GM18858 (cell line): ENCODE measurements around the gene DEFB132.
"Not testable (repeated sequence)": the region's sequence is repeated elsewhere in the genome, so short reads cannot be mapped to it uniquely, and the experiment has no call there.

Source experiments
- ATAC-seq: cut with Tn5 transposase; IDR thresholded peaks from one replicate; pipeline ENCODE4 v1.9.1; 2021; ENCODE audit not compliant: unreplicated experiment

The DEFB132 gene

DNA sequence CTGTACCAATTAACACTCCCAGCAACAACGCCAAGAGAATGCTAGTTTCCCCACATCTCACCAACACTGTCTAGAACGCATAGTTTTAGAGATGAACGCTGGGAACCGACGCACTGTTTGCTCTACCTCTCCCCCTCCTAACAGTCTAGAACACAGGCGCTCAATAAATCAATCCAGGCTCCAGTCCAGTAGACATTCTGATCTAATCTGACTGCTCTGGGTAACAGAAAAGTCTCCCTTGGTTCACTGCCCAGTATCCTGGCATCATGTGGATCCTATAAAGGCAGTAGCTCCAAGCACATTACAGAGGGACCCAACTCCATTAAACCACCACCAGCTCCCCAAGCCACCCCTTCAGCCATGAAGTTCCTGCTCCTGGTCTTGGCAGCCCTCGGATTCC lies at the start of gene DEFB132:
TSS of gene DEFB132 (plus strand) at position 306 of the 400 bp plus-strand sequence. CDS start at position 361, 55 bp downstream.
- ATAC-seq, result no peak

- ATAC-seq, result no peak
These were observed 48.5 kb upstream of the DEFB132 start for GRCh38 chr20:208942-209566.

DNA sequence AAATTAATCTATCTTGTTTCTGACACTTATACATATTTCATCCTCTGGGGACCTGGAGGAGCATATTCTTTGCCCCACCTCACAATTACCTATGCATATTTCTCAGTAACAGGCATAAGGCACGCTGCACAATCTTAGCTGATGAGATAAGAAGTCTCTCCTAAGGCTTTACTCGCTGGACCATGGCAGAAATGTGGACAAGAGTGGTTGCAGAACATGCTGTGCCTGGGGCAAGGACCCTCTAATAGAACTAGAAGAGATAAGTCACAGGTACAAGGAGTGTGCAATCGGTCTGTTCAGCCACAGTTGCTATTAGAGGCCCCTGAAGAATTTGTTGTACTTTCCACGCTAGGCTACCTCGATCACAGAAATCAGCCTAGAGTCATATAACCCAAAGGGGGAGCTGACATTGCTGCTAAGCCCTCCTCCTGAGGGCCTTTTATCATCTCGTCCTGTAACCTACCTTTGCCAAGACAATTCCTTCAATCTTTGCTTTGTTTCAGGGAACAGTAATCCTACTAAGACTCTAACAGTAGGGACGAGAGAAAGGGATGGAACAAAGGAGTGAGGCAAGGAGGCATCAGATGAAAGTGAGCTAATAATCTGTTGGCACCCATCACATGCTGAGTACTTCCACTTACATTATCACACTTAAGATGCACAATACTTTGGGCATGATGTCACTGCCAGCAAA lies 46.6 kb upstream of the DEFB132 start:
- no peak for ATAC-seq

GRCh38 chr20:214383-214782 lies 43.1 kb upstream of the DEFB132 start:
- no peak for ATAC-seq

GRCh38 chr20:215796-216195 lies 41.7 kb upstream of the DEFB132 start:
- ATAC-seq, result no peak

GRCh38 chr20:217266-217665 lies 40.3 kb upstream of the DEFB132 start:
- ATAC-seq, result no peak

DNA sequence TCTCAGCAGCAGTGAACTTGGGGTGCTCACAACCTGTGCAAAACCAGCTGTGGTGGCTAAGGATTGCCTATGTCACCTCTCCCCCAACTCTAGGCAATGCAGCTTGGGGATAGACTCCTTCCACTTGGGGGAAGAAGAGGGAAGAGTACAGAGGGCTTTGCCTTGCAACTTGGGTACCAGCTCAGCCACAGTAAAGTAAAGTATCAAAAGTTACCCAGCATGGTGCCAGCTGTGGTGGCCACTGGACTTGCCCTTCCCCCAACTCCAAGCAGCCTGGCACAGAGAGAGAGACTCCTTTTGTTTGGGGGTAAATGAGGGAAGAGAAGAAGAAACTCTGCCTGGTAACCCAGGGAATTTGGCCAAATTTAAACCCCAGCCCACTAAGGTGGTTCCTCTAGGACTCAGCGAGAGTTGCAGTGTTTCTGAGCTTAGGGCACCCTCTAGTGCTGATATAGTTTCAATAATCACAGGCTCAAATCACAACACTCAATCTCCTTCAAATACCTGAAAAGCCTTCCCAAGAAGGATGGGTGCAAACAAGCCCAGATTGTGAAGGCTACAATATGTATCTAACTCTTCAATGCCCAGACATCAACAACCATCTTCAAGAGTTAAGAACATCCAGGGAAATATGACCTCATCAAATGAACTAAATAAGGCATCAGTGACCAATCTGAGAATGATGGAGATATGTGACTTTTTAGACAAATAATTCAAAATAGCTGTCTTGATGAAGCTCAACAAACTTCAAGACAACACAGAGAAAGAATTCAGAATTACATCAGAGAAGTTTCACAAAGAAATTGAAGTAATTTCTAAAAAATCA lies 38.0 kb upstream of the DEFB132 start:
- no peak for ATAC-seq

- ATAC-seq, result no peak
These were observed 36.2 kb upstream of the DEFB132 start for GRCh38 chr20:221258-221830.

GRCh38 chr20:225879-226278 lies 31.6 kb upstream of the DEFB132 start:
- not testable (repeated sequence) for ATAC-seq

DNA sequence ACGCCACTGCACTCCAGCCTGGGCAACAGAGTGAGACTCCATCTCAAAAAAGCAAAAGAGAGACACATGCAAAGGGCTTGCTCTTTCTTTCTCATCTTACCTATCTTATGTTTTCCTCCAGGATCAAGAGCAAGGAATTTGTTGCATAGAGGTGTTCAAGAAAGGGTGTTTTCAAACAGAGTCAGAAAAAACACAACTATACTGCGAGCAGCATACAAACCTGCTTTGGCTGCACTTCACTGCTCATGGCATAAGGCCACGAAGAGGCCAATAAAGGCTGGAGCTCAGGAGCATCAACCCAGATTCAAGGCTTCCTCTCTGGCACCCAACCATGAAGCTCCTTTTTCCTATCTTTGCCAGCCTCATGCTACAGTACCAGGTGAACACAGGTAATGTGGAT lies 30.6 kb upstream of the DEFB132 start, which contains the start of gene DEFB129:
TSS of gene DEFB129 (plus strand) at position 301 of the 400 bp plus-strand sequence. CDS start at position 332, 31 bp downstream.
- ATAC-seq, result no peak

GRCh38 chr20:227439-228105 lies 30.0 kb upstream of the DEFB132 start:
- no peak for ATAC-seq

GRCh38 chr20:235891-236290 lies 21.6 kb upstream of the DEFB132 start:
- ATAC-seq, result no peak

GRCh38 chr20:237489-237888 lies 20.0 kb upstream of the DEFB132 start:
- no peak for ATAC-seq

GRCh38 chr20:237929-238328 lies 19.6 kb upstream of the DEFB132 start:
- ATAC-seq, result no peak

DNA sequence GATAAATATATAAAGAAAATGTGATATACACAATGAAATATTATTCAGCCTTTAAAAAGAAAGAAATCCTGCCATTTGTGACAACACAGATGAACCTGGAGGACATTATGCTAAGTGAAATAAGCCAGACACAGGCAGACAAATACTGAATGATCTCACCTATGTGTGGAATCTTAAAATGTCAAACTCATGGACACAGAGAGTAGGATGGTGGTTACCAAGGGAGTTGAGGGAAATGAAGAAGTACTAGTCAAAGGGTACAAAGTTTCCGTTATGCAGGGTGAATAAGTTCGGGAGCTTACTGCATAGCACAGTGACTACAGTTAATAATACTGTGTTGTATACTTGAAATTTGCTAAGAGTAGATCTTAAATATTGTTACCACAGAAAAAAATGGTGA lies 14.6 kb upstream of the DEFB132 start:
- ATAC-seq, result no peak

GRCh38 chr20:251354-251753 lies 6.2 kb upstream of the DEFB132 start:
- ATAC-seq, result no peak

- ATAC-seq, result no peak
These were observed 4.7 kb upstream of the DEFB132 start for GRCh38 chr20:252801-253200.

GRCh38 chr20:253447-253846 lies 4.1 kb upstream of the DEFB132 start:
- ATAC-seq, result not testable (repeated sequence)

DNA sequence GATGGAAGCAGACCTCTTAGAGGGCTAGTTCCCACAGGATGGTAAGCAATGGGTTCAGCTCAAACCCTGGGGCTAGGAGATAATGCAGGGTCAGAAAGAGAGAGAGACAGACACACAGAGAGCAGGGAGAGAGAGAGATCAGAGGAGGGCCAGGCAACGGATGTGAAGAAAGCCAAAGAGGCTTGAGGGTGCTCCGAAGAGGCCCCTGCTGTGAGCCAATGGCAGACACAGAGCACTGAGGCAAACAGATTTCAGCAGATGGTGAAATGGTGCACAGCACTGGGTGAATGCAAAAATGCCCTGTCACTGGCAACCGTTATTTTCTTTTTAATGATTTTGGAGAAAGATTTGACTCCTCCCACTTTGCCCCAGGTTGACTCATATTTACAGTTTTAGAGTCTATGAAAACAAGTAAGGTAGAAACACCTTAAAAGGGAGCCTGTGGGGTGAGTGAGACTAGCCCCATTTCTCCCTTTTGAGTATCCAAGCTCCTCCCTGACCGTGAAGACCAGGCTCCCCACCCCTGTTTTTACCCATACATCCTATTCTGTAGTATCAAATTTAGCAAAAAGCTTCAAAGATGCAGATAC lies 840 bp downstream of the DEFB132 start:
- ATAC-seq, result no peak

DNA sequence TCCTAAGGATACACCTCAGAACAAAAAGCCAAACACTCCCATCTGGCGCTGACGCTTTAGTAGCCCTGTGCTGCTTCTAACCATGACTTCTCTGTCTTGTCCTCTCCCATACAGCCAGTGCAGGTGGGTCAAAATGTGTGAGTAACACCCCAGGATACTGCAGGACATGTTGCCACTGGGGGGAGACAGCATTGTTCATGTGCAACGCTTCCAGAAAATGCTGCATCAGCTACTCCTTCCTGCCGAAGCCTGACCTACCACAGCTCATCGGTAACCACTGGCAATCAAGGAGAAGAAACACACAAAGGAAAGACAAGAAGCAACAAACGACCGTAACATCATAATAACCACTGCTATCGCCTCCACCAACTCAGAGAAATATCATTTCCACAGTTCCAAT lies 1.4 kb downstream of the DEFB132 start:
- no peak for ATAC-seq
